Smooth muscle cell (in vitro differentiated cells): ENCODE measurements around the gene SAPCD2. TPM values are rescaled to one million over a fixed set of nuclear protein-coding genes. Genes with fewer than 3 reads are reported as not detected.
A peak's percentile ranks its signal among the peaks of the same experiment; 100 is the strongest.

ENCODE experiments used
- DNase-seq: peaks from one replicate; lab custom pipeline; 2025; ENCODE audit not compliant: unreplicated experiment; lab: John Stamatoyannopoulos, UW
- H2AFZ ChIP-seq: fragments of 200-600 bp; sonication (generic); 2 replicates; pipeline ENCODE4 v1.6.0; 2016; ENCODE audit warnings: antibody characterized with exemption, low read depth, mild to moderate bottlenecking
- H3F3A ChIP-seq: fragments of 200-600 bp; sonication (generic); 2 replicates; pipeline ENCODE4 v1.6.0; 2017; ENCODE audit warnings: antibody characterized with exemption, low read depth
- H3K27ac ChIP-seq: fragments of 200-600 bp; sonication (generic); 2 replicates; pipeline ENCODE4 v1.5.1; 2016; ENCODE audit warnings: low read depth, mild to moderate bottlenecking
- H3K27me3 ChIP-seq: fragments of 200-600 bp; sonication (generic); 2 replicates; pipeline ENCODE4 v1.6.1; 2016; ENCODE audit warnings: low read depth, mild to moderate bottlenecking
- H3K36me3 ChIP-seq: fragments of 200-600 bp; sonication (generic); 2 replicates; pipeline ENCODE4 v1.5.1; 2016; ENCODE audit warnings: low read depth
- H3K4me1 ChIP-seq: fragments of 200-600 bp; sonication (generic); 2 replicates; pipeline ENCODE4 v1.5.1; 2016; ENCODE audit warnings: low read depth
- H3K4me2 ChIP-seq: fragments of 200-600 bp; sonication (generic); 2 replicates; pipeline ENCODE4 v1.6.0; 2016; ENCODE audit warnings: mild to moderate bottlenecking
- H3K4me3 ChIP-seq: fragments of 200-600 bp; sonication (generic); 2 replicates; pipeline ENCODE4 v1.5.1; 2016; ENCODE audit warnings: mild to moderate bottlenecking
- H3K79me2 ChIP-seq: fragments of 200-600 bp; sonication (generic); 2 replicates; pipeline ENCODE4 v1.6.0; 2016; ENCODE audit warnings: low read depth, mild to moderate bottlenecking
- H3K9ac ChIP-seq: fragments of 200-600 bp; sonication (generic); 2 replicates; pipeline ENCODE4 v1.6.0; 2016; ENCODE audit warnings: low read depth
- H3K9me3 ChIP-seq: fragments of 200-600 bp; sonication (generic); replicated peaks from 2 replicates; pipeline ENCODE4 v1.5.1; 2016; ENCODE audit warnings: low read depth
- H4K20me1 ChIP-seq: fragments of 200-600 bp; sonication (generic); 2 replicates; pipeline ENCODE4 v1.6.0; 2016; ENCODE audit warnings: low read depth
- WGBS: methylation state at CpG from one replicate; pipeline ENCODE4 v1.1.7; 2016; ENCODE audit warnings: low lambda C conversion rate; 5-methylcytosine and 5-hydroxymethylcytosine counted together
- polyA plus RNA-seq: library from polyadenylated mRNA; unstranded; fragments of >200 nt; fragmentation: Nextera tagmentation; extraction: Ambion mirVana; gene quantifications from 2 replicates; pipeline ENCODE4 v1.2.1, GENCODE V29; 2016
- total RNA-seq: library from RNA; depleted of rRNA; stranded (reverse); fragments of >200 nt; gene quantifications from 2 replicates; pipeline ENCODE4 v1.2.3, GENCODE V29; 2014
- TF ChIP-seq, protein P1 (sequence below): fragments of 200-600 bp; sonication (generic); IDR thresholded peaks from 2 replicates; pipeline ENCODE4 v1.5.1; 2017; ENCODE audit warnings: borderline replicate concordance, mild to moderate bottlenecking, antibody characterized with exemption; ENCODE audit not compliant: insufficient read depth, poor library complexity, severe bottlenecking

The SAPCD2 gene
- total and polyA plus RNA-seq, 2 experiments from 2014 or later: 1.9 to 3.9 TPM

DNA sequence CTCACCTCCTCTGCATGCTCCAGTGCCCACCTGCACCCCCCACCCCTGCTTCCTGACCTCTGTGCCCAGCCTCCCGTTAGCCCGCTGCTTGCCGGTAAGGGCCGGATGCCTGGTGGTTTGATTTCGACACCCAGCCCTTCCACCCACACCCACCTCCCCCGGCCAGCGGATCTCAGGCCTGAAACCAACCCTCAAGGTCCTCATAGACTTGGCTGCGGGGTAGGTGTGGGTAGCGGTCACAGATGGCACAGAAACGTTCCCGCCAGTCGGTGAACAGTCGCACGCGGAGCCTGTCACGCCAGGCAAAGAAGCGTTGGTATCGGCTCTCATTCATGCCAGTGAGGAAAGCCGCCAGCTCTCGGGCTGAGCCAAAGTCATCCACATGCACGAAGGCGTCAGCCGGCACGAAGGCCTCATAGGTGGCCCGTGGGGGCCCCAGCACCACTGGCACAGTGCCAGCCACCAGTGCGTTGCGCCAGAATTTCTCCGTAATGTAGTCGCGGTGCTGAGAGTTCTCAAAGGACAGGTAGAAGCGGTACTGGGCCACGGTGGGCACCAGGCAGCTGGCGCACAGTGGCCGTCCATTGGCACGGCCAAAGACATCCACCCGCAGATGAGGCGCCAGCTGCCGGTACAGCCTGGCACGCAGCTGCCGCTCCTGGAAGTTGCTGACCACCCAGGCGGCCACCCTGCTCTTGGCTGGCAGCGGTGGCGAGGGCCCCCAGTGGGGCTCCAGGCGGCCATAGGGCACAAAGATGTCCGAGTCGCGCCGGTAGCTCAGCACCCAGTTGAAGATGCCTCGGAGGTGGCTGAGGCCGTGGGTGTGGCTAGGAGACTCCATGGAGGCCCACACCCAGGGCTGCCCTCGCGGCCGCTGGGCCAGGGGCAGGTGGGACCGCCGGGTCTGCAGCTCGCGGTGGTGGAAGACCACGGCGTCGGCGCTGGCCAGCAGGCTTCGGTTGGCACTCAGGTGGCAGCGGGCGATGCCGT lies 39.5 kb downstream of the SAPCD2 start:
- Histone ChIP-seq H3K79me2 (no peaks in the 10 kb centered on the region), H3F3A (no peaks in the 10 kb centered on the region), H3K9me3 (no peaks in the 10 kb centered on the region), H3K27me3 (no peaks in the 10 kb centered on the region), H4K20me1 (peaks cover 5% of the 10 kb centered on the region), H3K27ac (no peak overlapping the region), H3K4me3 (no peak overlapping the region), H3K9ac (no peak overlapping the region), H3K4me2 (no peak overlapping the region), H3K4me1 (peaks cover 14% of the 10 kb centered on the region), H3K36me3 (no peaks in the 10 kb centered on the region), H2AFZ (no peak overlapping the region)
- TF ChIP-seq, protein P1, sequence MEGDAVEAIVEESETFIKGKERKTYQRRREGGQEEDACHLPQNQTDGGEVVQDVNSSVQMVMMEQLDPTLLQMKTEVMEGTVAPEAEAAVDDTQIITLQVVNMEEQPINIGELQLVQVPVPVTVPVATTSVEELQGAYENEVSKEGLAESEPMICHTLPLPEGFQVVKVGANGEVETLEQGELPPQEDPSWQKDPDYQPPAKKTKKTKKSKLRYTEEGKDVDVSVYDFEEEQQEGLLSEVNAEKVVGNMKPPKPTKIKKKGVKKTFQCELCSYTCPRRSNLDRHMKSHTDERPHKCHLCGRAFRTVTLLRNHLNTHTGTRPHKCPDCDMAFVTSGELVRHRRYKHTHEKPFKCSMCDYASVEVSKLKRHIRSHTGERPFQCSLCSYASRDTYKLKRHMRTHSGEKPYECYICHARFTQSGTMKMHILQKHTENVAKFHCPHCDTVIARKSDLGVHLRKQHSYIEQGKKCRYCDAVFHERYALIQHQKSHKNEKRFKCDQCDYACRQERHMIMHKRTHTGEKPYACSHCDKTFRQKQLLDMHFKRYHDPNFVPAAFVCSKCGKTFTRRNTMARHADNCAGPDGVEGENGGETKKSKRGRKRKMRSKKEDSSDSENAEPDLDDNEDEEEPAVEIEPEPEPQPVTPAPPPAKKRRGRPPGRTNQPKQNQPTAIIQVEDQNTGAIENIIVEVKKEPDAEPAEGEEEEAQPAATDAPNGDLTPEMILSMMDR: no peak
- DNase-seq: no peak
- WGBS: 93% methylated on average over 64 of the region's 65 CpGs

GRCh38 chr9:137030006-137030405 lies 40.4 kb downstream of the SAPCD2 start:
- Histone ChIP-seq H3K36me3 (no peaks in the 10 kb centered on the region), H3K79me2 (no peaks in the 10 kb centered on the region), H3K9ac (no peak overlapping the region), H3K4me3 (no peak overlapping the region), H2AFZ (no peak overlapping the region), H3F3A (no peaks in the 10 kb centered on the region), H3K27ac (no peak overlapping the region), H3K9me3 (no peaks in the 10 kb centered on the region), H3K4me1 (peaks cover 14% of the 10 kb centered on the region), H4K20me1 (peaks cover 5% of the 10 kb centered on the region), H3K27me3 (no peaks in the 10 kb centered on the region), H3K4me2 (no peak overlapping the region)
- TF ChIP-seq, protein P1: no peak
- 81% methylated on average over 14 of the region's 15 CpGs for WGBS
- no peak for DNase-seq

GRCh38 chr9:137029058-137029936 lies 41.1 kb downstream of the SAPCD2 start:
- Histone ChIP-seq H3K4me1 (peaks cover 14% of the 10 kb centered on the region), H3K9me3 (no peaks in the 10 kb centered on the region), H3K27me3 (no peaks in the 10 kb centered on the region), H3K9ac (no peak overlapping the region), H3K27ac (no peak overlapping the region), H3K4me3 (peak overlapping the region; percentile 77), H3F3A (no peaks in the 10 kb centered on the region), H4K20me1 (peaks cover 5% of the 10 kb centered on the region), H2AFZ (no peak overlapping the region), H3K4me2 (peak overlapping the region; percentile 100), H3K36me3 (no peaks in the 10 kb centered on the region), H3K79me2 (no peaks in the 10 kb centered on the region)
- DNase-seq: peak; percentile 49
- 42% methylated on average over 19 of the region's 19 CpGs for WGBS
- TF ChIP-seq, protein P1: peak; percentile 84
